Adrenal gland (tissue), 5 donors: ENCODE results near the gene RGS8.

ENCODE experiments used
- CTCF ChIP-seq, 6 experiments: fragments of 450-650 bp in 4 of 6; fragments of 200-600 bp in 2 of 6; sonication (generic) in 1 of 6; IDR thresholded peaks; 1 replicate in 5 of 6; 2 replicates in 1 of 6; pipeline versions ENCODE4 v1.5.1 to v1.8.0; 2016 to 2021; ENCODE audit warnings: antibody characterized with exemption in 6 of 6, mild to moderate bottlenecking in 2 of 6, moderate library complexity in 1 of 6
- POLR2A ChIP-seq, 2 donors: fragments of 450-650 bp; IDR thresholded peaks; one replicate each; pipeline ENCODE4 v1.6.1; 2017; ENCODE audit warnings: antibody characterized with exemption in 2 of 2, mild to moderate bottlenecking in 2 of 2, moderate library complexity in 1 of 2
- donor health status: DM: no; HTN: no; CAD: no.

GRCh38 chr1:182715531-182715930 lies 31.1 kb upstream of the RGS8 start:
- TF ChIP-seq CTCF (IDR thresholded peaks at IDR 0.05) (no peak), POLR2A (IDR thresholded peaks at IDR 0.05) (no peak)
